NCI-H1694 (cell line): ENCODE data around the gene MT1H.
"Not testable (repeated sequence)": the region's sequence is repeated elsewhere in the genome, so short reads cannot be mapped to it uniquely, and the experiment has no call there.

Source experiments
- DNase-seq: peaks from one replicate; lab custom pipeline; 2025; lab: John Stamatoyannopoulos, UW

Gene MT1H

GRCh38 chr16:56669005-56669839 is at the start of gene MT1H:
Gene MT1H, plus strand, starts transcription at chr16:56669814. Its CDS starts 71 bp downstream, at chr16:56669885.
- no peak for DNase-seq

GRCh38 chr16:56620339-56620897 is 49.2 kb upstream of the MT1H start:
- no peak for DNase-seq

GRCh38 chr16:56621665-56622445 is 47.8 kb upstream of the MT1H start:
- DNase-seq: not testable (repeated sequence)

- DNase-seq: not testable (repeated sequence)
Observed at GRCh38 chr16:56623184-56623583, 46.4 kb upstream of the MT1H start.

GRCh38 chr16:56623637-56624036 is 46.0 kb upstream of the MT1H start:
- DNase-seq: no peak

- DNase-seq: no peak
Observed at GRCh38 chr16:56625140-56625942, 44.3 kb upstream of the MT1H start, which contains the start of gene MT1E. Gene MT1E, plus strand, starts transcription at chr16:56625781. Its CDS starts 71 bp downstream, at chr16:56625852.

GRCh38 chr16:56625943-56626654 is 43.5 kb upstream of the MT1H start:
- DNase-seq: no peak

- DNase-seq: no peak
Observed at GRCh38 chr16:56626685-56627084, 42.9 kb upstream of the MT1H start.

GRCh38 chr16:56628486-56629350 is 40.9 kb upstream of the MT1H start:
- no peak for DNase-seq

- DNase-seq: no peak
Observed at GRCh38 chr16:56629531-56629930, 40.1 kb upstream of the MT1H start.

GRCh38 chr16:56630134-56630533 is 39.5 kb upstream of the MT1H start:
- DNase-seq: no peak

GRCh38 chr16:56631197-56631596 is 38.4 kb upstream of the MT1H start:
- DNase-seq: no peak

GRCh38 chr16:56631832-56632155 is 37.8 kb upstream of the MT1H start:
- no peak for DNase-seq

- no peak for DNase-seq
Observed at GRCh38 chr16:56632156-56632847, 37.3 kb upstream of the MT1H start, which contains the start of gene MT1M. Gene MT1M, plus strand, starts transcription at chr16:56632659. Its CDS starts 73 bp downstream, at chr16:56632732.

GRCh38 chr16:56632848-56633365 is 36.7 kb upstream of the MT1H start:
- no peak for DNase-seq

- no peak for DNase-seq
Observed at GRCh38 chr16:56633535-56633934, 36.1 kb upstream of the MT1H start.

GRCh38 chr16:56634715-56635440 is 34.7 kb upstream of the MT1H start:
- no peak for DNase-seq

GRCh38 chr16:56635441-56635967 is 34.1 kb upstream of the MT1H start:
- no peak for DNase-seq
